Measurements from ENCODE around the gene USP22. TPM values are rescaled to one million over a fixed set of nuclear protein-coding genes. Genes with fewer than 3 reads are reported as not detected.
A peak's percentile ranks its signal among the peaks of the same experiment; 100 is the strongest.

USP22 gene
- total RNA-seq, 4 donors from 2014 or later = 127 to 262 (median 197) TPM

DNA sequence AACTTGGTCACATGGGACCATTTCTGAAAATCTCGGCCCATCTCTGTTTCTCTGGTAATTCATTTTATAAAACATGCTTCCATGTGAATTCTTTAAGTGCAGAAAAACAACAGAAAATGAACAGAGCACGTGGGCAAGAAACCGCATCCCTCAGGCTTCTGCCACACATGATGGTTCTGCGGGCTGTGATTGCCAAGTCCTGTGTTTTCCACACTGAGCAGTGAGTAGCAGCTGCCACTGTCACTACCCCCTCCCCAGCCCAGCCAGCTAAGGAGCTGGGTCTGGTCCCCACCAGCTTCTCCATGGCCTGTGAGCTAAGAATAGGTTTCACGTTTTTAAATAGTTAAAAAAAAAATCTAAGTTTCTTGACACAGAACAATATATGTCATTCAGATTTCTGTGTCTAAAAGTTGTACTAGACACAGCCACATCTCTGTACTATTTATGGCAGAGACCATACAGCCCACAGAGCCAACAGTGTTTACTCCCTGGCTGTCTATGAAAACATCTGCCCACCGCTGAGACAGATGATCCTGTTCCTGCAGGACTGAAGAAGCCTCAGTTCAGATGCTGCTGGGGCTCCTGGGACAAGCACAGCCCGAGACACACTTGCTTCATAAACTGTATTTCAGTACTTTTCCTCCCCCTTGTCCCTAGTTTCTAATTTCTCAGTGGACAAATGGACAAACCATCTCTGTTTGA, 41.5 kb downstream of the USP22 start:
- Histone ChIP-seq H3K9me3 (no peaks in the 10 kb centered on the region), H3K27ac (no peak overlapping the region), H3K36me3 (peaks cover 50 to 57% of the 10 kb centered on the region in 2 donors), H3K4me3 (replicated peaks in 1 of 3) (no peak overlapping the region), H3K27me3 (no peaks in the 10 kb centered on the region), H3K4me1 (peaks cover 9 to 18% of the 10 kb centered on the region in 2 donors)
- intact Hi-C loops (cut with DNase I) = no loop called here
- 80 to 86% methylated on average over 7 of the region's 7 CpGs for WGBS, 2 donors
- TF ChIP-seq, protein P1, sequence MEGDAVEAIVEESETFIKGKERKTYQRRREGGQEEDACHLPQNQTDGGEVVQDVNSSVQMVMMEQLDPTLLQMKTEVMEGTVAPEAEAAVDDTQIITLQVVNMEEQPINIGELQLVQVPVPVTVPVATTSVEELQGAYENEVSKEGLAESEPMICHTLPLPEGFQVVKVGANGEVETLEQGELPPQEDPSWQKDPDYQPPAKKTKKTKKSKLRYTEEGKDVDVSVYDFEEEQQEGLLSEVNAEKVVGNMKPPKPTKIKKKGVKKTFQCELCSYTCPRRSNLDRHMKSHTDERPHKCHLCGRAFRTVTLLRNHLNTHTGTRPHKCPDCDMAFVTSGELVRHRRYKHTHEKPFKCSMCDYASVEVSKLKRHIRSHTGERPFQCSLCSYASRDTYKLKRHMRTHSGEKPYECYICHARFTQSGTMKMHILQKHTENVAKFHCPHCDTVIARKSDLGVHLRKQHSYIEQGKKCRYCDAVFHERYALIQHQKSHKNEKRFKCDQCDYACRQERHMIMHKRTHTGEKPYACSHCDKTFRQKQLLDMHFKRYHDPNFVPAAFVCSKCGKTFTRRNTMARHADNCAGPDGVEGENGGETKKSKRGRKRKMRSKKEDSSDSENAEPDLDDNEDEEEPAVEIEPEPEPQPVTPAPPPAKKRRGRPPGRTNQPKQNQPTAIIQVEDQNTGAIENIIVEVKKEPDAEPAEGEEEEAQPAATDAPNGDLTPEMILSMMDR (IDR thresholded peaks at IDR 0.05) = no peak
- no peak for TF ChIP-seq POLR2A (IDR thresholded peaks at IDR 0.05)
- DNase-seq = no peak

DNA sequence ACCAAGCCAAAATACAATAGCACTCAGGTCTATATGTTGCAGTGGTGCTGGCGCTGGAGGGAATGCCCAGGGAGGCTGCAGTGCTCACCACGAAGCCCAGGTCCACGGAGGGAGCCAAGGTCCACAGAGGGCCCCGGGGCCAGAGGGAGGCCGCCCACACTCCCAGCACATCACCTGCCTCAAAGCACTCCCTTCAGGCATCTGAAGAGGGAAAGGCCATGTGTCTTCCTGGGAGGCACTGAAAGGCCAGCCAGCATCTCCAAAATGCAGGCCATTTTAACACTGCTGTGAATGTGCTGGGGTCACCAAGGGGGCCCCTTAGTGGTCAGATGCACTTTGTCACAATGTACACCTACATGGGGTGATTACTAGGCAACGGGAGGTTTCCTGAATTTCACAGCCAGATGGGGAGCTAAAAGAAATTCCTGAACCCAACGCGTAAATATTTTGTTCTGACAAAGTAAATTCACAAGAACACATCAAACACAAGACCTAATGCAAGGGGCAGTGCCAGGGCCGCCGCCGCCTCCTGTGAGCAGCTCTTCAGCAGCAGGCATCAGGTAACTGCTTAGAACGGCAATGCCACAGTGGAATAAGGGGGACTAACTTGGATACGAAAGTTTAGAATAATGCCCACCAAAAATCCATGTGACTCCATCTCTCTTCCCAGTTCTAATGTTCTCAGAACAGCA, 42.8 kb downstream of the USP22 start:
- H3K27me3 ChIP-seq = no peaks in the 10 kb centered on the region
- TF ChIP-seq, protein P1 (IDR thresholded peaks at IDR 0.05) = no peak
- no peak for TF ChIP-seq POLR2A (IDR thresholded peaks at IDR 0.05)
- H3K4me3 ChIP-seq (replicated peaks in 1 of 3) = no peak overlapping the region
- H3K36me3 ChIP-seq = peaks cover 38 to 44% of the 10 kb centered on the region in 2 donors
- no peak for DNase-seq
- intact Hi-C loops (cut with DNase I) = no loop called here
- H3K4me1 ChIP-seq = peaks cover 9 to 18% of the 10 kb centered on the region in 2 donors
- 85 to 88% methylated on average over 12 to 13 of the region's 13 CpGs for WGBS, 2 donors
- H3K27ac ChIP-seq = peak overlapping the region; percentile 28 to 49 (median 39)
- H3K9me3 ChIP-seq = no peaks in the 10 kb centered on the region

DNA sequence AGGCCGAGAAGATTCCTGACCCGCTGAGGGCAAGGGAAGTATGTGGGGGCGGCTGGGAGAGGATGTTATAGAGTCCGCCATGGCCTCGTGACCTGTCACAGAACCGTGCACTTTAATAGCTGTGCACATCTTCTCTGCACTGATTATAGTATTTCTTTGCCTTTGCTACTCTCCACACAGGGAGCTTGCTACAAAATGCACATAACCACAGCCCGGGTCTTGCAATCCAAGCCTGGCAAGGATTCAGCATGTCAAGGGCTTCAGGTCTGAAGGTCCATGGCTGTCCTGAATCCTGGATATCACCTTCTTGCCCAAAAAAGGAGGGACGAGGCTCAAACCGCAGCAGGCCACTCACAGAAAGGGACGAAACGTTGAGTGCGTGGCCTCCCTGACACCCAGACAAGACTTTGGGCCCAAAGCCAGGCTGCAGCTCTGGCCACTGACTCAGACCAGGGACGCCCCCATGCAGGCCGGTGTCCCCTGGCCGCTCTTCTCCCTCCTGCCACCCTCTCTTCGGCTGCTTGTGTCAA, 43.7 kb downstream of the USP22 start:
- no peaks in the 10 kb centered on the region for H3K27me3 ChIP-seq
- H3K9me3 ChIP-seq = no peaks in the 10 kb centered on the region
- peak overlapping the region; percentile 28 to 49 (median 39) for H3K27ac ChIP-seq
- peaks cover 9 to 18% of the 10 kb centered on the region in 2 donors for H3K4me1 ChIP-seq
- 37 to 50% methylated on average over 11 to 16 of the region's 16 CpGs for WGBS, 2 donors
- no peak overlapping the region for H3K4me3 ChIP-seq (replicated peaks in 1 of 3)
- peaks cover 29 to 35% of the 10 kb centered on the region in 2 donors for H3K36me3 ChIP-seq
- DNase-seq = peak; percentile 77 to 80
- intact Hi-C loops (cut with DNase I) = no loop called here
- TF ChIP-seq, protein P1 (IDR thresholded peaks at IDR 0.05) = no peak
- no peak for TF ChIP-seq POLR2A (IDR thresholded peaks at IDR 0.05)

DNA sequence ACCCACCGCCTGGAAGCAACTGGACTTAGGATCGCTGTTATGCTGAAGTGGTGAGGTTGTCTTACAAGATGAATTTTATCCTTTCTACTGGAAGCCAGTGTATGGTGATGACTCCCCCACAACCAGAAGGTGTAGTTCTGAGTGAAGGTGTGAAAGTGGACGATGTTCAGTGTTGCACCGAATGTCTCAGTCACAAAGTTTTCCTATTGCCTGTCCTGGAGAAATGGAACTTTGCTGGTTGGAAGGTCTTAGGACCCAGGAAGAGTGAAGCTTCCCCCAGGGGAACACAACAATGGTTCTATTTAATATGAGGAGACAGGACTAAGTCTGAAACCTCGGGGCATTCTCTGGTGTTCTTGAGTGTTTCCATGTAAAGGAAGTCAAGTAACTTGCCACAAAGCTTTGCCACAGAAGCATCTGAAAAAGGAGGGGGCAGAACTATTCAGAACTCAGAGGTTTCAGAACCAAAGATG, 44.2 kb downstream of the USP22 start:
- peaks cover 24 to 30% of the 10 kb centered on the region in 2 donors for H3K36me3 ChIP-seq
- no peak overlapping the region for H3K4me3 ChIP-seq (replicated peaks in 1 of 3)
- peak overlapping the region in 1 of 3 donors; percentile 39 for H3K27ac ChIP-seq
- DNase-seq = no peak
- TF ChIP-seq, protein P1 (IDR thresholded peaks at IDR 0.05) = no peak
- TF ChIP-seq POLR2A (IDR thresholded peaks at IDR 0.05) = no peak
- no peaks in the 10 kb centered on the region for H3K27me3 ChIP-seq
- WGBS, 2 donors = 66 to 82% methylated on average over 5 of the region's 5 CpGs
- no peaks in the 10 kb centered on the region for H3K9me3 ChIP-seq
- intact Hi-C loops (cut with DNase I) = no loop called here
- H3K4me1 ChIP-seq = peaks cover 9 to 18% of the 10 kb centered on the region in 2 donors

Measured in thyroid gland (tissue), 4 donors.